Measurements from ENCODE around the gene PAM.

PAM gene

DNA sequence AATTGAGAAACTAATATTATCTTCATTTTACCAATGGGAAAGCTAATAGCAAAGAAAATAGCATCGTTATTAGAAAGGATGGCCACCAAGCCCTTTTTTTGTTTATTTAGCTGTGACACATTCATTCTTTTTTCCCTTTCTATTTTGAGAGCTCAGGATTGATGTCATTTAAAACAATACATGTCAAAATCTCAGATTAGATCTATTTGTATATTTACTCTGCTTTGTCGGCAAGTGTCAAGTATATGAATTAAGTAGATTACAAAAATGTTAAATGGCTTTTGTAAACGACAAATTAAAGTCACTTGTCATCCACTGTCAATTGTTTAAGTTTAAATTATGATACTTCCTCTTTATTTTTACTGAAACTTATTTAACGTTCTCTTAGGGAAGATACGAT, 118.9 kb downstream of the PAM start (continued):
- TF ChIP-seq, protein P1, sequence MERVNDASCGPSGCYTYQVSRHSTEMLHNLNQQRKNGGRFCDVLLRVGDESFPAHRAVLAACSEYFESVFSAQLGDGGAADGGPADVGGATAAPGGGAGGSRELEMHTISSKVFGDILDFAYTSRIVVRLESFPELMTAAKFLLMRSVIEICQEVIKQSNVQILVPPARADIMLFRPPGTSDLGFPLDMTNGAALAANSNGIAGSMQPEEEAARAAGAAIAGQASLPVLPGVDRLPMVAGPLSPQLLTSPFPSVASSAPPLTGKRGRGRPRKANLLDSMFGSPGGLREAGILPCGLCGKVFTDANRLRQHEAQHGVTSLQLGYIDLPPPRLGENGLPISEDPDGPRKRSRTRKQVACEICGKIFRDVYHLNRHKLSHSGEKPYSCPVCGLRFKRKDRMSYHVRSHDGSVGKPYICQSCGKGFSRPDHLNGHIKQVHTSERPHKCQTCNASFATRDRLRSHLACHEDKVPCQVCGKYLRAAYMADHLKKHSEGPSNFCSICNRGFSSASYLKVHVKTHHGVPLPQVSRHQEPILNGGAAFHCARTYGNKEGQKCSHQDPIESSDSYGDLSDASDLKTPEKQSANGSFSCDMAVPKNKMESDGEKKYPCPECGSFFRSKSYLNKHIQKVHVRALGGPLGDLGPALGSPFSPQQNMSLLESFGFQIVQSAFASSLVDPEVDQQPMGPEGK (CRISPR knock-in tag; IDR thresholded peaks at IDR 0.05; ENCODE audit: borderline replicate concordance) = no peak
- TF ChIP-seq ZC3H10 (CRISPR knock-in tag; IDR thresholded peaks at IDR 0.05) = no peak
- no peak for TF ChIP-seq ISL1 (CRISPR knock-in tag; IDR thresholded peaks at IDR 0.05)
- no peak for TF ChIP-seq CSRNP3 (CRISPR knock-in tag; IDR thresholded peaks at IDR 0.05)
- no peak for TF ChIP-seq SNAI2 (CRISPR knock-in tag; IDR thresholded peaks at IDR 0.05)
- TF ChIP-seq ZNF70 (CRISPR knock-in tag; IDR thresholded peaks at IDR 0.05) = no peak

- TF ChIP-seq ARNTL (CRISPR knock-in tag; IDR thresholded peaks at IDR 0.05; ENCODE audit: borderline replicate concordance, low read depth) = no peak
- TF ChIP-seq RARB (CRISPR knock-in tag; IDR thresholded peaks at IDR 0.05) = no peak
- TF ChIP-seq ZC3H10 (CRISPR knock-in tag; IDR thresholded peaks at IDR 0.05) = no peak
- no peak for TF ChIP-seq CSRNP3 (CRISPR knock-in tag; IDR thresholded peaks at IDR 0.05)
- no peak for TF ChIP-seq POU6F1 (CRISPR knock-in tag; IDR thresholded peaks at IDR 0.05; ENCODE audit: borderline replicate concordance, low read depth)
- TF ChIP-seq ZNF70 (CRISPR knock-in tag; IDR thresholded peaks at IDR 0.05) = no peak
- no peak for TF ChIP-seq ISL1 (CRISPR knock-in tag; IDR thresholded peaks at IDR 0.05)
Measured at GRCh38 chr5:102875721-102876123, 120.6 kb downstream of the PAM start.

GRCh38 chr5:102876610-102877009, 121.5 kb downstream of the PAM start:
- no peak; the same call in 2 of the 3 replicates for ATAC-seq
- TF ChIP-seq CSRNP3 (CRISPR knock-in tag; IDR thresholded peaks at IDR 0.05) (no peak), ESRRG (CRISPR knock-in tag; IDR thresholded peaks at IDR 0.05) (no peak), SNAI2 (CRISPR knock-in tag; IDR thresholded peaks at IDR 0.05) (no peak), RARB (CRISPR knock-in tag; IDR thresholded peaks at IDR 0.05) (no peak), PPARA (CRISPR knock-in tag; IDR thresholded peaks at IDR 0.05; ENCODE audit: borderline replicate concordance) (no peak)

More at GRCh38 chr5:102875721-102876123, 120.6 kb downstream of the PAM start:
- ATAC-seq = no peak

DNA sequence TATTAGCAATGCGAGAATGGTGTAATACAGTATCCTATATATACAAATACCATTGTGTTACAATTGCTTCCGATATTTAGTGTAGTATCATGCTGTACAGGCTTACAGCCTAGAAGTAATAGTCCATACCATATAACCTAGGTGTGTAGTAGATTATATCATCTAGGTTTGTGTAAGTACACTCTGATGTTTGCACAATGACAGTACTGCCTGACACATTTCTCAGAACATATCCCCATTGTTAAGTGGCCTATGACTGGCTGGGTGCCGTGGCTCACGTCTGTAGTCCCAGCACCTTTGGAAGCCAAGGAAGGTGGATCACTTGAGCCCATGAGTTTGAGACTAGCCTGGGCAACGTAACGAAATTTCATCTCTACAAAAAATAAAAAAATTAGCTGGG, 124.6 kb downstream of the PAM start:
- TF ChIP-seq, protein P1 (CRISPR knock-in tag; IDR thresholded peaks at IDR 0.05; ENCODE audit: borderline replicate concordance) = no peak
- TF ChIP-seq CSDC2 (CRISPR knock-in tag; IDR thresholded peaks at IDR 0.05) (no peak), ZNF565 (CRISPR knock-in tag; conservative IDR thresholded peaks at IDR 0.05; ENCODE audit: low read depth) (no peak), ZNF8 (CRISPR knock-in tag; IDR thresholded peaks at IDR 0.05) (no peak), ZC3H10 (CRISPR knock-in tag; IDR thresholded peaks at IDR 0.05) (no peak), CSRNP3 (CRISPR knock-in tag; IDR thresholded peaks at IDR 0.05) (no peak), ESRRG (CRISPR knock-in tag; IDR thresholded peaks at IDR 0.05) (no peak), RARB (CRISPR knock-in tag; IDR thresholded peaks at IDR 0.05) (no peak), BACH2 (CRISPR knock-in tag; IDR thresholded peaks at IDR 0.05; ENCODE audit: borderline replicate concordance) (no peak)
- TF ChIP-seq, protein P2, sequence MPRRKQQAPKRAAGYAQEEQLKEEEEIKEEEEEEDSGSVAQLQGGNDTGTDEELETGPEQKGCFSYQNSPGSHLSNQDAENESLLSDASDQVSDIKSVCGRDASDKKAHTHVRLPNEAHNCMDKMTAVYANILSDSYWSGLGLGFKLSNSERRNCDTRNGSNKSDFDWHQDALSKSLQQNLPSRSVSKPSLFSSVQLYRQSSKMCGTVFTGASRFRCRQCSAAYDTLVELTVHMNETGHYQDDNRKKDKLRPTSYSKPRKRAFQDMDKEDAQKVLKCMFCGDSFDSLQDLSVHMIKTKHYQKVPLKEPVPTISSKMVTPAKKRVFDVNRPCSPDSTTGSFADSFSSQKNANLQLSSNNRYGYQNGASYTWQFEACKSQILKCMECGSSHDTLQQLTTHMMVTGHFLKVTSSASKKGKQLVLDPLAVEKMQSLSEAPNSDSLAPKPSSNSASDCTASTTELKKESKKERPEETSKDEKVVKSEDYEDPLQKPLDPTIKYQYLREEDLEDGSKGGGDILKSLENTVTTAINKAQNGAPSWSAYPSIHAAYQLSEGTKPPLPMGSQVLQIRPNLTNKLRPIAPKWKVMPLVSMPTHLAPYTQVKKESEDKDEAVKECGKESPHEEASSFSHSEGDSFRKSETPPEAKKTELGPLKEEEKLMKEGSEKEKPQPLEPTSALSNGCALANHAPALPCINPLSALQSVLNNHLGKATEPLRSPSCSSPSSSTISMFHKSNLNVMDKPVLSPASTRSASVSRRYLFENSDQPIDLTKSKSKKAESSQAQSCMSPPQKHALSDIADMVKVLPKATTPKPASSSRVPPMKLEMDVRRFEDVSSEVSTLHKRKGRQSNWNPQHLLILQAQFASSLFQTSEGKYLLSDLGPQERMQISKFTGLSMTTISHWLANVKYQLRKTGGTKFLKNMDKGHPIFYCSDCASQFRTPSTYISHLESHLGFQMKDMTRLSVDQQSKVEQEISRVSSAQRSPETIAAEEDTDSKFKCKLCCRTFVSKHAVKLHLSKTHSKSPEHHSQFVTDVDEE (CRISPR knock-in tag; IDR thresholded peaks at IDR 0.05) = no peak
- no peak for ATAC-seq

All from SK-N-SH treated with all-trans-retinoic acid at 6 μM for 48 hours (cell line).